Parathyroid adenoma (tissue), 2 donors: ENCODE measurements around the gene TTC6.
"Not testable (repeated sequence)": the region's sequence is repeated elsewhere in the genome, so short reads cannot be mapped to it uniquely, and the experiment has no call there.

ENCODE experiments used
- H2AFZ ChIP-seq: fragments of 300-600 bp; sonication (generic); one replicate; pipeline ENCODE4 v1.7.0; 2017; ENCODE audit warnings: antibody characterized with exemption, mild to moderate bottlenecking
- H3K27ac ChIP-seq: fragments of 300-600 bp; sonication (generic); one replicate; pipeline ENCODE4 v1.7.0; 2017
- H3K27me3 ChIP-seq: fragments of 300-600 bp; sonication (generic); one replicate; pipeline ENCODE4 v1.7.0; 2017; ENCODE audit warnings: low read length; ENCODE audit not compliant: control insufficient read depth, insufficient read depth
- H3K36me3 ChIP-seq: fragments of 300-600 bp; sonication (generic); one replicate; pipeline ENCODE4 v1.7.0; 2017; ENCODE audit warnings: low read length; ENCODE audit not compliant: control insufficient read depth, insufficient read depth
- H3K4me1 ChIP-seq: fragments of 300-600 bp; sonication (generic); one replicate; pipeline ENCODE4 v1.7.0; 2017; ENCODE audit warnings: control low read depth
- H3K4me2 ChIP-seq: fragments of 300-600 bp; sonication (generic); one replicate; pipeline ENCODE4 v1.7.0; 2017; ENCODE audit warnings: low read length
- H3K4me3 ChIP-seq: fragments of 300-600 bp; sonication (generic); one replicate; pipeline ENCODE4 v1.7.0; 2017; ENCODE audit warnings: low read depth, low read length
- H3K79me2 ChIP-seq: fragments of 300-600 bp; sonication (generic); one replicate; pipeline ENCODE4 v1.7.0; 2017; ENCODE audit warnings: control low read depth
- H3K9ac ChIP-seq: fragments of 300-600 bp; sonication (generic); one replicate; pipeline ENCODE4 v1.7.0; 2017; ENCODE audit warnings: mild to moderate bottlenecking
- H3K9me3 ChIP-seq: fragments of 300-600 bp; sonication (generic); one replicate; pipeline ENCODE4 v1.7.0; 2017; ENCODE audit warnings: low read length; ENCODE audit not compliant: control insufficient read depth
- TF ChIP-seq, protein P1 (sequence below): fragments of 300-600 bp; sonication (generic); IDR thresholded peaks from one replicate; pipeline ENCODE4 v1.7.0; 2017; ENCODE audit warnings: antibody characterized with exemption, mild to moderate bottlenecking
- donor health status: primary hyperparathyroidism.

The TTC6 gene

DNA sequence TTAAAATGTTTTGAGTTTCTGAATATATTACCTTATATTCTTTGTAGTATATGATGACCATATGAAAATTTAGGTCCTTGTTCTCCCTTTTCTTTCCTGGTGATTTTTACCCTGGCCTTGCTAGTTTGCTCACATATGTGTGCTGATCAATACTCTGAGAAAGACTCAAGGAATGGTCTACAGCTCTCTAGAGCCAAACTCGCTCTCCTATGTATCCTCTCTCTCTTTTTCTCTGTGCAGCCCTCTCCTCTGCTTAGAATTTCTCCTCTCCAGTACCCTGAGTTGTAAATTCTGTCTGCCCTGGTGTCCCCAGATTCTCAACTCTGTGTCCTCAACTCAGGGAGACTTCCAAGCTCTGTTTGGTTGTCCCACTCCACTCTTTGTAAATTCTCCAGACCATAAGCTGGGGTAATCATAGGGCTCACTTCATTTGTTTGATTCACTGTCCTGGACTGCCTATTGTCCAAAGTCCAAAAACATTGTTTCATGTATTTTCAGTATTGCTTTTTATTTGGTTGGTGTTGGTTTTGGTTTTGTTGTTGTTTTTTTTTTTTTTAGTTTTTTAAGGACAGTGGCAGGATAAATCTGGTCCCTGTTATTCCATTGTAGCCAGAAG lies 41.4 kb upstream of the TTC6 start:
- no peak overlapping the region for H2AFZ ChIP-seq
- no peaks in the 10 kb centered on the region for H3K27me3 ChIP-seq
- H3K9ac ChIP-seq, result no peak overlapping the region
- no peaks in the 10 kb centered on the region for H3K4me1 ChIP-seq
- H3K4me2 ChIP-seq, result no peak overlapping the region
- H3K79me2 ChIP-seq, result no peaks in the 10 kb centered on the region
- TF ChIP-seq, protein P1, sequence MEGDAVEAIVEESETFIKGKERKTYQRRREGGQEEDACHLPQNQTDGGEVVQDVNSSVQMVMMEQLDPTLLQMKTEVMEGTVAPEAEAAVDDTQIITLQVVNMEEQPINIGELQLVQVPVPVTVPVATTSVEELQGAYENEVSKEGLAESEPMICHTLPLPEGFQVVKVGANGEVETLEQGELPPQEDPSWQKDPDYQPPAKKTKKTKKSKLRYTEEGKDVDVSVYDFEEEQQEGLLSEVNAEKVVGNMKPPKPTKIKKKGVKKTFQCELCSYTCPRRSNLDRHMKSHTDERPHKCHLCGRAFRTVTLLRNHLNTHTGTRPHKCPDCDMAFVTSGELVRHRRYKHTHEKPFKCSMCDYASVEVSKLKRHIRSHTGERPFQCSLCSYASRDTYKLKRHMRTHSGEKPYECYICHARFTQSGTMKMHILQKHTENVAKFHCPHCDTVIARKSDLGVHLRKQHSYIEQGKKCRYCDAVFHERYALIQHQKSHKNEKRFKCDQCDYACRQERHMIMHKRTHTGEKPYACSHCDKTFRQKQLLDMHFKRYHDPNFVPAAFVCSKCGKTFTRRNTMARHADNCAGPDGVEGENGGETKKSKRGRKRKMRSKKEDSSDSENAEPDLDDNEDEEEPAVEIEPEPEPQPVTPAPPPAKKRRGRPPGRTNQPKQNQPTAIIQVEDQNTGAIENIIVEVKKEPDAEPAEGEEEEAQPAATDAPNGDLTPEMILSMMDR, result no peak
- H3K27ac ChIP-seq, result no peak overlapping the region
- no peaks in the 10 kb centered on the region for H3K9me3 ChIP-seq
- no peak overlapping the region for H3K4me3 ChIP-seq
- H3K36me3 ChIP-seq, result no peaks in the 10 kb centered on the region

DNA sequence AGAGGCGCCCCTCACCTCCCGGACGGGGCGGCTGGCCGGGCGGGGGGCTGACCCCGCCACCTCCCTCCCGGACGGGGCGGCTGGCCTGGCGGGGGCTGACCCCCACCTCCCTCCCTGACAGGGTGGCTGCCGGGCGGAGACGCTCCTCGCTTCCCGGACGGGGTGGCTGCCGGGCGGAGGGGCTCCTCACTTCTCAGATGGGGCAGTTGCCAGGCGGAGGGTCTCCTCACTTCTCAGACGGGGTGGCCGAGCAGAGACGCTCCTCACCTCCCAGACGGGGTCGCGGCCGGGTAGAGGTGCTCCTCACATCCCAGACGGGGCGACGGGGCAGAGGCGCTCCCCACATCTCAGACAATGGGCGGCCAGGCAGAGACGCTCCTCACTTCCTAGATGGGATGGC lies 39.8 kb upstream of the TTC6 start:
- H3K9ac ChIP-seq, H3K36me3 ChIP-seq, H3K27ac ChIP-seq, H3K27me3 ChIP-seq, H3K4me3 ChIP-seq, H3K79me2 ChIP-seq, H2AFZ ChIP-seq, H3K4me1 ChIP-seq, H3K4me2 ChIP-seq, H3K9me3 ChIP-seq: not testable (repeated sequence)

DNA sequence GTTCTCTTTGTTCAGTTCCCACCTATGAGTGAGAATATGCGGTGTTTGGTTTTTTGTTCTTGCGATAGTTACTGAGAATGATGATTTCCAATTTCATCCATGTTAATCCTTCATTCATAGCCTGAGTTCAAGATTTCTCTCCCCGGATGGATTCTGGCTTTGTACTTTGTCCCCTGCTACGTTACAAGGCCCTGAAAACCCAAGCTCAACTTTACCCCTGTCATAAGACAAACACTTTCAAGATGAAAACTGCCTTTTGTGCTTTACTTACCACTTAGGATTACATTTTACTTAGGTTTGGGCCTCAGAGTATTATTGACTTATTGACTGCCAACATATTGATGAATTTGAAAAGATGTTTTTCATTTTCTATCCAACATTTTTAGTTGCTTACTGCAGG lies 36.7 kb upstream of the TTC6 start:
- Histone ChIP-seq H3K27ac (no peak overlapping the region), H3K4me2 (no peak overlapping the region), H3K4me1 (no peaks in the 10 kb centered on the region), H3K4me3 (no peak overlapping the region), H3K9ac (no peak overlapping the region), H3K79me2 (no peaks in the 10 kb centered on the region), H2AFZ (no peak overlapping the region), H3K27me3 (no peaks in the 10 kb centered on the region), H3K9me3 (no peaks in the 10 kb centered on the region), H3K36me3 (no peaks in the 10 kb centered on the region)
- TF ChIP-seq, protein P1, result no peak

DNA sequence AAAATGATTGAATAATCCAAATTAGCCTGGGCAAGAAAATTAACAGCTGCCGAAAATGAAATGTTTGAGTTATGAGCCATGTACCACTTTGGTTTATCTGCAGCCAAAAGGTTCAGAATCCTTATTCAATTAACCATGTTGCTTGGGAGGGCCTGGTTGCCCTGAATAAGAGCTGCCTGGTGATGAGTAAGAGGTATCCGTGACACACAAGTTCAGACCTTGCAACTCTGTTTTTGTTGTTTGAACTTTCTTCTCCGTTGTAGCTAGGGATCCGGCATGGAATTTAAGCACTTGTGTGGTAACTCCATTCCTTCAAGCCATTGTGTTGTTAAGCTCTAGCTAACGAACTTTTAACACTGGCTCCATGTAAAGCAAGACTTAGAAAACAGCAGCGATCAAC lies 36.0 kb upstream of the TTC6 start:
- no peaks in the 10 kb centered on the region for H3K36me3 ChIP-seq
- H3K4me2 ChIP-seq, result no peak overlapping the region
- H3K27me3 ChIP-seq, result no peaks in the 10 kb centered on the region
- TF ChIP-seq, protein P1, result no peak
- H2AFZ ChIP-seq, result no peak overlapping the region
- no peak overlapping the region for H3K27ac ChIP-seq
- H3K9me3 ChIP-seq, result no peaks in the 10 kb centered on the region
- no peaks in the 10 kb centered on the region for H3K4me1 ChIP-seq
- H3K9ac ChIP-seq, result no peak overlapping the region
- no peaks in the 10 kb centered on the region for H3K79me2 ChIP-seq
- no peak overlapping the region for H3K4me3 ChIP-seq

DNA sequence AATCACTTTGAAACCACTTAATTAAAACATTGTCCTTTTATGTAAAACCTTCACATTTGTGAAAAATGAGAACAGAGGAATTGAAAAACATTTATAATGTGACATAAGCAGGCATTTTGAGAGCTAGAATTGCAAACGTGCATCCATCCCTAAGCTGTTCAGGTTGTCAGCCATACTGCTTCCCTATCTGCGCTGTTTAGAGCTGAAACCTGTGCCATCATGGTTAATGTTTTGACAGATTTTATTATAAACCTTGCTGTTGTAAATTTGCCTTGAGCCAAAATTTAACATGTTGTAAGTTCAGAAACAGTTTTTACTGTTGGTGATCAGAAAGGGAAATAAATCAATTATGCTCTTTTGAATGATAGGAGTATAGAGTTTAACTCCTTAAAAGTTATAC lies 32.2 kb upstream of the TTC6 start:
- Histone ChIP-seq H3K9ac (no peak overlapping the region), H3K79me2 (no peaks in the 10 kb centered on the region), H3K4me3 (no peak overlapping the region)

More for the DNA sequence above, 32.2 kb upstream of the TTC6 start:
- no peaks in the 10 kb centered on the region for H3K4me1 ChIP-seq
- H3K4me2 ChIP-seq, result no peak overlapping the region
- no peak overlapping the region for H2AFZ ChIP-seq
- no peaks in the 10 kb centered on the region for H3K36me3 ChIP-seq
- no peak overlapping the region for H3K27ac ChIP-seq
- no peaks in the 10 kb centered on the region for H3K9me3 ChIP-seq
- no peaks in the 10 kb centered on the region for H3K27me3 ChIP-seq
- TF ChIP-seq, protein P1, result no peak
